ENCODE data around the gene NME7.

GRCh38 chr1:169086603-169087455 is 280.8 kb downstream of the NME7 start:
- TF ChIP-seq EZH2phosphoT487 (IDR thresholded peaks at IDR 0.05; ENCODE audit: borderline replicate concordance) (no peak), POLR2A (IDR thresholded peaks at IDR 0.05; ENCODE audit: borderline replicate concordance, extremely low read depth, insufficient read depth, insufficient read length) (no peak), CTCF (IDR thresholded peaks at IDR 0.05 in 2 of 3, conservative IDR thresholded peaks at IDR 0.05 in 1 of 3; ENCODE audit: borderline replicate concordance in 1 of 3, insufficient read depth in 1 of 3, low read depth in 2 of 3, low read length in 2 of 3) (no peak), YY1 (IDR thresholded peaks at IDR 0.05; ENCODE audit: extremely low read depth, insufficient replicate concordance, low read depth, low read length) (no peak), SRF (IDR thresholded peaks at IDR 0.05; ENCODE audit: low read depth) (no peak), POLR2AphosphoS5 (IDR thresholded peaks at IDR 0.05; ENCODE audit: low read depth, low read length) (no peak), ZNF274 (IDR thresholded peaks at IDR 0.05; ENCODE audit: low read depth, low read length) (no peak), ELF1 (IDR thresholded peaks at IDR 0.05; ENCODE audit: borderline replicate concordance, low read depth) (no peak), EGR1 (IDR thresholded peaks at IDR 0.05; ENCODE audit: low read depth) (no peak)
- TF ChIP-seq, protein P1, sequence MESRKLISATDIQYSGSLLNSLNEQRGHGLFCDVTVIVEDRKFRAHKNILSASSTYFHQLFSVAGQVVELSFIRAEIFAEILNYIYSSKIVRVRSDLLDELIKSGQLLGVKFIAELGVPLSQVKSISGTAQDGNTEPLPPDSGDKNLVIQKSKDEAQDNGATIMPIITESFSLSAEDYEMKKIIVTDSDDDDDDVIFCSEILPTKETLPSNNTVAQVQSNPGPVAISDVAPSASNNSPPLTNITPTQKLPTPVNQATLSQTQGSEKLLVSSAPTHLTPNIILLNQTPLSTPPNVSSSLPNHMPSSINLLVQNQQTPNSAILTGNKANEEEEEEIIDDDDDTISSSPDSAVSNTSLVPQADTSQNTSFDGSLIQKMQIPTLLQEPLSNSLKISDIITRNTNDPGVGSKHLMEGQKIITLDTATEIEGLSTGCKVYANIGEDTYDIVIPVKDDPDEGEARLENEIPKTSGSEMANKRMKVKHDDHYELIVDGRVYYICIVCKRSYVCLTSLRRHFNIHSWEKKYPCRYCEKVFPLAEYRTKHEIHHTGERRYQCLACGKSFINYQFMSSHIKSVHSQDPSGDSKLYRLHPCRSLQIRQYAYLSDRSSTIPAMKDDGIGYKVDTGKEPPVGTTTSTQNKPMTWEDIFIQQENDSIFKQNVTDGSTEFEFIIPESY (IDR thresholded peaks at IDR 0.05; ENCODE audit: extremely low read depth, insufficient replicate concordance, low read length), result no peak
- TF ChIP-seq, protein P2, sequence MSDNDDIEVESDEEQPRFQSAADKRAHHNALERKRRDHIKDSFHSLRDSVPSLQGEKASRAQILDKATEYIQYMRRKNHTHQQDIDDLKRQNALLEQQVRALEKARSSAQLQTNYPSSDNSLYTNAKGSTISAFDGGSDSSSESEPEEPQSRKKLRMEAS (IDR thresholded peaks at IDR 0.05), result no peak
